ENCODE results near the gene MAP3K15.

GRCh38 chrX:19343085-19343534 is 172.2 kb downstream of the MAP3K15 start:
- TF ChIP-seq, protein P1, sequence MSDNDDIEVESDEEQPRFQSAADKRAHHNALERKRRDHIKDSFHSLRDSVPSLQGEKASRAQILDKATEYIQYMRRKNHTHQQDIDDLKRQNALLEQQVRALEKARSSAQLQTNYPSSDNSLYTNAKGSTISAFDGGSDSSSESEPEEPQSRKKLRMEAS (IDR thresholded peaks at IDR 0.05) = no peak
- TF ChIP-seq POLR2AphosphoS5 (IDR thresholded peaks at IDR 0.05; ENCODE audit: low read depth, low read length) = no peak
- no peak for TF ChIP-seq RAD21 (IDR thresholded peaks at IDR 0.05; ENCODE audit: low read depth)
- no peak for TF ChIP-seq CTCF (IDR thresholded peaks at IDR 0.05 in 2 of 3, conservative IDR thresholded peaks at IDR 0.05 in 1 of 3; ENCODE audit: borderline replicate concordance in 1 of 3, insufficient read depth in 1 of 3, low read depth in 2 of 3, low read length in 2 of 3)
- TF ChIP-seq EZH2 (IDR thresholded peaks at IDR 0.05) = no peak
- no peak for TF ChIP-seq FOSL1 (IDR thresholded peaks at IDR 0.05; ENCODE audit: low read depth)
- TF ChIP-seq, protein P2, sequence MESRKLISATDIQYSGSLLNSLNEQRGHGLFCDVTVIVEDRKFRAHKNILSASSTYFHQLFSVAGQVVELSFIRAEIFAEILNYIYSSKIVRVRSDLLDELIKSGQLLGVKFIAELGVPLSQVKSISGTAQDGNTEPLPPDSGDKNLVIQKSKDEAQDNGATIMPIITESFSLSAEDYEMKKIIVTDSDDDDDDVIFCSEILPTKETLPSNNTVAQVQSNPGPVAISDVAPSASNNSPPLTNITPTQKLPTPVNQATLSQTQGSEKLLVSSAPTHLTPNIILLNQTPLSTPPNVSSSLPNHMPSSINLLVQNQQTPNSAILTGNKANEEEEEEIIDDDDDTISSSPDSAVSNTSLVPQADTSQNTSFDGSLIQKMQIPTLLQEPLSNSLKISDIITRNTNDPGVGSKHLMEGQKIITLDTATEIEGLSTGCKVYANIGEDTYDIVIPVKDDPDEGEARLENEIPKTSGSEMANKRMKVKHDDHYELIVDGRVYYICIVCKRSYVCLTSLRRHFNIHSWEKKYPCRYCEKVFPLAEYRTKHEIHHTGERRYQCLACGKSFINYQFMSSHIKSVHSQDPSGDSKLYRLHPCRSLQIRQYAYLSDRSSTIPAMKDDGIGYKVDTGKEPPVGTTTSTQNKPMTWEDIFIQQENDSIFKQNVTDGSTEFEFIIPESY (IDR thresholded peaks at IDR 0.05; ENCODE audit: extremely low read depth, insufficient replicate concordance, low read length) = no peak

Measured in HCT116 (cell line).